ENCODE data around the gene NCBP3.

GRCh38 chr17:3788200-3788599 is 57.8 kb downstream of the NCBP3 start:
- no peak for TF ChIP-seq CTCF (IDR thresholded peaks at IDR 0.05)
- no peak for TF ChIP-seq POLR2A (IDR thresholded peaks at IDR 0.05)
